ENCODE data around the gene TNFRSF9.
A peak's percentile ranks its signal among the peaks of the same experiment; 100 is the strongest.
"Not testable (repeated sequence)": the region's sequence is repeated elsewhere in the genome, so short reads cannot be mapped to it uniquely, and the experiment has no call there.

The TNFRSF9 gene

DNA sequence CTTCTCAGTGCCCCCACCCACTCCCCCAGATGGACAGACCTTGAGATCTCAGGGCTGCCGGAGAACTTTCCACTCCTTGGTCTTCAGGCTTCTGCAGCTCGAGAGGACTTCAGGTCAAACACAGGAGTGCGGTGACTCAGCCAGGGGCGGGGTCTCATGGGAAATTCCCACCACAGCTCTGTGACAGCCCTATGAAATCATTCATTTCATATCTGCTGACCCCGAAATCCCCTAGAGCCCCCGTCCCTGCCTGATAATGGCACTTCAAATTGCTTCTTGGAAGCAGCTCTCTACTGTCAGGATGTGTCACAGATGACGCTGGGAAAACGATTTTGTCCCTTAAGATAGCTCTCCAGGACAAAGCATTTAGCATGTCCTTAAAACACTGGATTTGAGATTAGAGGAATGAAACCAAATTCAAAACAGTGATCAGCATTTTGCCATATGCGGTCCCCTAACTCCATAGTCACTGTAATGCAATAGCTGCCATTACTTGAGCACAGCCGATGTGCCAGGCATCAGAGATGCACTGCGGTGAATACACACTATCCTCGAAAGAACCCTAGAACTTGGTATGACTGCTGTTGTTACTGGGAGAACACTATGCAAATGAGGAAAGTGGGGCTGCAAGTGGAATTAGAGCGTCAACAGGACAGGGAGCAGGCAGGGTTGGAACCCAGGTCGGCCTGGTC lies at the start of gene TNFRSF9:
Gene TNFRSF9, minus strand, starts transcription at position 95 of the 692 bp plus-strand sequence. CDS start 845 bp downstream, outside the sequence.
- intact Hi-C loops (cut with DNase I): no loop called here
- DNase-seq: no peak

DNA sequence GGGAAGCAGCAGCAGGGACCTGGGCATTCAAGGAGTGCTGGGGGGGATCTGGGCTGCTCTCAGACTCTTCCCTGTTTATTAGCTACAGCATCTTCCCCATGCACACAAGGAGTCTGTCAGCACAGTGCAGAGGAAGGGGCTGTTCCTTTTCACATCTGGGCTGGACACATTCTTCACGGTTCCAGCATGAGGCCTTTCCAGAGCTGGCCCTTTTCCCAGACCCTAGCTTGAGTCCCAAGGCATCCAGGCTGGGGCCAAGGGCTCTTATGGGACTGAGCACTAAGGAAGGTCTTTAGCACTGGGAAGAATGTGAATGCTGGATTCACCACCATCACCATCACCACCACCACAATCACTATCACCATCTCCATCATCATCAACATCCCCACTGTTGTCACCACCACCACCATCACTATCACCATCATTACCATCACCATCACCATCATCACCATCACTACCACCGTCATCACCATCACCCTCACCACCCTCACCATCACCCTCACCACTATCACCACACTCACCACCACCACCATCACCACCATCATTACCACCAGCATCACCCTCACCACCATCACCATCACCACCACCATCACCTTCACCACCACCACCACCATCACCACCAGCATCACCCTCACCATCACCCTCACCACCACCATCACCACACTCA lies 49.3 kb upstream of the TNFRSF9 start:
- DNase-seq: no peak
- intact Hi-C loops (cut with DNase I): no loop called here

DNA sequence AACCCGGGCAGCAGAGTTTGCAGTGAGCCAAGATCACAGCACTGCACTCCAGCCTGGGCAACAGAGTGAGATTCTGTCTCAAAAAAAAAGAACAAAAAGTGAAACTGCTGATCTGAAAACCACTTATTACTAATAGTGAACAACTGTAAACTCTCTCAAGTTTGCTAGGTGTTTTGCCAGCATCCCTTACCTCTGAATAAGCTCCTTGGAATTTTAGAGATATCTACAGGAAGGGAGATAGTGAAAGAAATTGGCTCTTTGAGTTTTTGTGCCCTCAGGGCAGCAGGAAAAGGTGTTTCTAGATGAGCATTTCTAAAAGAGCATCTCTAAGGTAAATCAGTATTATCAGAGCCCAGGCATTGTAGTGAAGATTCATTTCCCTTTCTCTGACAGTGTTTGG lies 47.9 kb upstream of the TNFRSF9 start:
- intact Hi-C loops (cut with DNase I): no loop called here
- no peak for DNase-seq

DNA sequence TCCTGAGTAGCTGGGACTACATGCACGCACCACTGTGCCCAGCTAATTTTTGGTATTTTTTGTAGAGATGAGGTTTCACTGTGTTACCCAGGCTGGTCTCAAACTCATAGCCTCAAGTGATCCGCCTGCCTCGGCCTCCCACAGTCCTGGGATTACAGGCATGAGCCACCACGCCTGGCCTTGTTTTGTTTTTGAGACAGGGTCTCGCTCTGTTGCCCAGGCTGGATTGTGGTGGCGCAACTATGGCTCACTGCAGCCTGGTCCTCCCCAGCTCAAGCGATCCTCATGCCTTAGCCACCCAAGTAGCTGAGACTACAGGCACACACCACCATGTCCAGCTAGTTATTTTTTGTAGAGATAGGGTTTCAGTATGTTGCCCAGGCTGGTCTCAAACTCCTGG lies 46.9 kb upstream of the TNFRSF9 start:
- intact Hi-C loops (cut with DNase I): no loop called here

DNA sequence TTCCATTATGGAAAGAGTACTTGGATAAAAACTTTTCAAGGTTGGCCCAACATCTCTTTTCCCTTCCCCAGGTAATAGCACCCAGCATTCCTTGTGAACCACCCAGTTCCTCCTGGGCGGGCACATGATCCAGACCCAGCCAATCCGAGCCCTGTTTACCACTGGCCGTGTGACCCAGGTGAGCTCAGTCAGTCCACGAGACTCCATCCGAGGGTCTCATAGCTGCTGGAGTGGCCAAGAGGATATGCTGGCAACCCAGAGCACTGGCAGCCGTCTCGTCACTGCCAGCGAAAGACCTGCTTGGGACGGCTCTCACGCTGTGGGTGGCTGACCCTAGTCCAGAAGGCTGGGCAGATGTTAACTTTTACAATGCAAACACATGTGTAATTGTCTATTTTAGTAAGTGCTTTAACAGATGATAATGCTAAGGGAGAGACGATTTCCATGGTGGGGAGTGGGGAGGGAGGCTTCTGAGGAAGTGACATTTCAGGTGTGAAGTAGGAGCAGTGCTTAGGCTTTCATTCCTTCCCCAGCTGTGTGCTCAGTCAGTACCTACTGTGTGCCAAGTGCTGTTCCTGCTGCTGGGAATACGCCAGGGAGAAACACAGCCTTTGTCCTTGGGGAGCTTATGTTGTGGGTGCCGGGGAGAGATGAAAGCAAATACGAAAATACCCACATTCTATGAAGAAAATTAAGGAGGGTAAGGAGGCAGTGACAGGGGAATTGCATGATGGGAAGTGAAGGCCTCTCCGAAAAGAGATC lies 45.4 kb upstream of the TNFRSF9 start:
- DNase-seq: no peak
- intact Hi-C loops (cut with DNase I): no loop called here

More for the DNA sequence above, 46.9 kb upstream of the TNFRSF9 start:
- no peak for DNase-seq

DNA sequence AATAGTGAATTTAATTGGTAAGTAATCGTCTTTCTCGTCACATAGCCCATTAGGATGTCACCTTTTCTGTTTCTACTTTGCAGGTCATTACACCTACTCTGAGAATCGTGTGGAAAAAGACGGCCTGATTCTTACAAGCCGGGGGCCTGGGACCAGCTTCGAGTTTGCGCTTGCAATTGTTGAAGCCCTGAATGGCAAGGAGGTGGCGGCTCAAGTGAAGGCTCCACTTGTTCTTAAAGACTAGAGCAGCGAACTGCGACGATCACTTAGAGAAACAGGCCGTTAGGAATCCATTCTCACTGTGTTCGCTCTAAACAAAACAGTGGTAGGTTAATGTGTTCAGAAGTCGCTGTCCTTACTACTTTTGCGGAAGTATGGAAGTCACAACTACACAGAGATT lies 44.2 kb upstream of the TNFRSF9 start:
- no peak for DNase-seq
- intact Hi-C loops (cut with DNase I): no loop called here

DNA sequence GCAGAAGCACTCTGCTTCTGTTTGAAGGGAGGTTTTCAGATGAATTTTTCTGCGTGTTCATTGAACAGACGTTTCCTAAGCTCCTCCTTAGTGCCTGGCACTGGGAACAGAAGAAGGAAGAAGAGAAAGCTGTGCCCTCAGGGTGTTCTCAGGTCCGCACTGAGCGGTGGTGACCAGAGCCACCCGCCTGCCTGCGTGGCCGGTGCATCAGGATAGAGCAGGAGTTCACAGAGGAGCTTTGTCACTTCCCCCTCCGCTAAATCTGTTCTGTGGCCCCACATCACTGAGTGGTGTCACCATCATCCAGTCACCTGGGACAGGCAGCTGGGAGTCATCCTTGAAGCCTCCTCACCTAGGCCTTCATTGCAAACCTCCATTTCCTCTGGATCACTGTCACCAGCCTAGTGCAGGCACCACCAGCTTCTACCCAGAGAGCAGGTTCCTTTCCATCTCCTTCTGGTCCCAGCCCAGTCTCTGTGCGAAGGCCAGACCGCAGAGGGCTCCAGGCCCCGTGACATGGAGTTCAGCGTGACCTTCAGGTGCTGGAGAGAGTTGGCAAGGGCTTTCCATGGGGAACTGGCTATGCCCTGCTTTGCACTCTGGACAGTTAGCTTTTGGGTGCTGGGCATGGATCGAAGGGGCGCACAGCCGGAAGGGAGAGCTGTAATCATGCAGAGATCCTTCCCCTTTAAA lies 42.6 kb upstream of the TNFRSF9 start:
- intact Hi-C loops (cut with DNase I): no loop called here
- DNase-seq: no peak

DNA sequence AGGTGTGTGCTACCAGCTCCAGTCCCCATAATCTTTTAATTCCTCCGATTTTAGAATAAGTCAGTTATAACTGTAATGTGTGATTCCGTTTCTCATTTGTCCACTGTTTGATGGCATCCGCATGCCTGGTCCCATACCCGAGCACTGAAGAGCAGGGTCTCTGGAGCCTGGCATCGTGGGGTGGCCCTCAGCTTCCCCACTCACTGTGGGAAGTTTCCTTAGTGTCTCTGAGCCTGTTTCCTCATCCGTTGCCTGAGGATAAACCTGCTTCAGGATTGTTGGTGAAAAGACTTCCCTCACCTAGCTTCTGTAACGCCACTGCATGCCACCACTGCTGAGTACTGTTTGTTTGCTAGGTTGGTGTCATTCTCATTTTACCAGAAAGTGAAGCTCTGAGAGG lies 40.3 kb upstream of the TNFRSF9 start:
- intact Hi-C loops (cut with DNase I): no loop called here
- DNase-seq: no peak

DNA sequence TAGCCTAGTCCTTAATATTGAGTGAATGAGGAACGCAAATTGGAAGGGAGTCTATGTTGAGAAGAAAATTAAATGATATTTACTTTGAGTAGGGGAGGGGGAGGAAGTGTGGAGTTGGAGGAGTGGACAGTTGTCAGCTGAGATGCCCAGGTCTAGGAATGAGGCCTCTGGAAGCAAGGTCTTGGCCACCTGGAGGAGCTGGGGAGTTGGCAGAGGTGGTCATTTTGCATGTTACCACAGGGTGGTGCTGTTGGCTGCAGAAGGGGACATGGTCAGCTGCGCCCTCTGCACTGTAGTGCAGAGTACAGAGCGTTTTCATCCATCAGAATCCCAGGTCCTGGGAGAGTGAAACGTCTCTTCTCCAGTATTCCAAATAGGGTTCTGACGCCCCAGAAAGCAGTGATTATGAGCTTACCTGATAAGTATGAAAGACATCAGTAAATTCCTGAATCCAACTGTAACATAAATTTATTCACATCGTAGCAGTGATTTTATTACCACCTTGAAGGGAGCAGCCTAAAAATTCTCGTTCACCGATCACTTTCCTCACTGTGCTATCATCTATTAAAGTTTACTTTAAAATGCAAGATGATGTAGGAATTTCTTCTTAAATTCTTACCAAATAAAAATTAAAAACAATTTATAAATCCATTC lies 34.7 kb upstream of the TNFRSF9 start:
- intact Hi-C loops (cut with DNase I): no loop called here
- DNase-seq: peak; percentile 27 to 87 (median 70)

DNA sequence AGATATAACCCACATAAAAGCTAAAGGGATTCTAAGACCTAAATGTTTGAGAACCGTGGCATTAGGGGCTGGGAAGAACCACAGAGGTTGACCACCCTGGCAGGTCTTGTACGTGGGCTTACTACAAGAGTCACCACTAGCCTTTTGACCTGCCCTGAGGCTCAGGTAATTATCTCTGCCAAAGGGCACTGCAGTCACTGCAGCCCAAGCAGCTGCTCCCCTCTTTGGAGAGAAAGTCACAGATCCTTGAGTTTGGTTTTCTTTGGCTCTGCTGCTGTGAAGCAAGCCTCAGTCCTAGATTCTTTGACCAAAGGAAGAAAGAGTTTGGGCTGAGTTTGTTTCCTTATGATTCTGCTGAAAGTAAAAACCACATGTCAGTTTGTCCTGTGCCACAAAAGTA lies 32.4 kb upstream of the TNFRSF9 start:
- DNase-seq: no peak

DNA sequence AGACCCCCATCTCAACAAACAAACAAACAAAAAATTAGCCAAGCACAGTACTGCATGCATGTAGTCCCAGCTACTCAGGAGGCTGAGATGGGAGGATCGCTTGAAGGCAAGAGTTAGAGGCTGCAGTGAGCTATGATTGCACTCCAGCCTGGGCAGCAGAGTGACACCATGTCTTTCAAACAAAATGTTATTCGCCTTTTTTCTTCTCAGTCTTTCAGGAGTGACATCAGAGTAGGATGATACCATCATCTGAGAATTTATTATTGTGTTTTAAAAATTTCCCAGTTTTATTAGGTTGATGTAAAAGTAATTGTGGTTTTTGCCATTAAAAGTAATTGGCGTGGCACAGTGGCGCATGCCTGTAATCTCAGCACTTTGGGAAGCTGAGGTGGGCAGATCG lies 31.6 kb upstream of the TNFRSF9 start:
- intact Hi-C loops (cut with DNase I): no loop called here
- no peak for DNase-seq

More for the DNA sequence above, 32.4 kb upstream of the TNFRSF9 start:
- intact Hi-C loops (cut with DNase I): no loop called here

DNA sequence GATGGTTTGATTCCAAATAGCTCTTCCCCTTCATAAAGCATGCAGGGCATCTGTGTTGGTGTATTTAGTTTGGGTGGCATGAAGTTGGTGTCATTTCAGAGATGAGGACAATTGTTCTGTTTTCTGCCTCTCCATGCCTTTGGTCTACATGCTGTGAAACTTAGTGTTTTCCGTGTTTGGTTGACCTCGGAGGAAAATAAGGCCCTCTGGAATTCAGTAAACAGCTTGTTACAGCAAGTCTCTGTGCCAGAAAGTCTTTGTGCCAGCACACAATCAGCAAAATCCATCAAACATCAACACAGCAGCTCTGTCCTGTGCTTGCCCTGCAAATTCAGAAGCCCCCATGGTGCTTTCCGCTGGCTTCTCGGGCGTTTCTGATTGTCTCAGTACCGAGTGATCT lies 30.4 kb upstream of the TNFRSF9 start:
- no peak for DNase-seq
- intact Hi-C loops (cut with DNase I): no loop called here

DNA sequence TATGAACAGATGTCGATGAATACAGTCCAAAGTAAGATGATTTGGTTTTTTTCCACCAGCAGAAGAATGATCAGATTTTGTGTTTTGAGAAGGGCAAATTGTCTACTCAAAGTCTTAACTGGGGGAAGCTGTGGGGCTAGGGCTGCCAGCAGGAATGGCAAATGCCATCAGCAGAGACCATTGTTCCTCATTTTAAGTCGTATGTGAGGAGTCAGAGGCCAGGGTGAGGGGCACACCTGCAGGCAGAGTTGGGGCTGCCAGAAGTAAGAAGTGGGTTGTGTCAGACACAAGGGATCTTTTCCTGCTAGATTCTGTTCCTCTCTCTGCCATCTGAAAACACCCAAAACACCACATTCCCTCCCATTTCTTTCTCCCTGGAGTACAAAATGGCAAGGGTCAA lies 29.6 kb upstream of the TNFRSF9 start:
- intact Hi-C loops (cut with DNase I): no loop called here
- no peak for DNase-seq

DNA sequence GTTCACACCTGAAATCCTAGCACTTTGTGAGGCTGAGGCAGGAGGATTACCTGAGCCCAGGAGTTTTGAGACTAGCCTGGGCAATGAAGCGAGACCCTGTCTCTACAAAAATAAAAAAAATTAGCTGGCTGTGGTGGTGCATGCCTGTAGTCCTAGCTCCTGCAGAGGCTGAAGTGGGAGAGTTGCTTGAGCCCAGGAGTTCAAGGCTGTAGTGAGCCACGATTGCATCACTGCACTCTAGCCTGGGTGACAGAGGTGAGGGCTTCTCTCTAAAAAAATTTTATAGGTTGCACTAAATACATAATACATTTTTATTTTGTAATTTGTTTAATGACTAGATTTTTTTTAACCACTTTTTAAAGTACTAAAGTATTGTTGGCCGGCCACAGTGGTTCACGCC lies 27.0 kb upstream of the TNFRSF9 start:
- no peak for DNase-seq
- intact Hi-C loops (cut with DNase I): loop anchor here (10.0 kb wide), 1 partner anchor 57 kb away; the partner anchor contains the start of gene ERRFI1

DNA sequence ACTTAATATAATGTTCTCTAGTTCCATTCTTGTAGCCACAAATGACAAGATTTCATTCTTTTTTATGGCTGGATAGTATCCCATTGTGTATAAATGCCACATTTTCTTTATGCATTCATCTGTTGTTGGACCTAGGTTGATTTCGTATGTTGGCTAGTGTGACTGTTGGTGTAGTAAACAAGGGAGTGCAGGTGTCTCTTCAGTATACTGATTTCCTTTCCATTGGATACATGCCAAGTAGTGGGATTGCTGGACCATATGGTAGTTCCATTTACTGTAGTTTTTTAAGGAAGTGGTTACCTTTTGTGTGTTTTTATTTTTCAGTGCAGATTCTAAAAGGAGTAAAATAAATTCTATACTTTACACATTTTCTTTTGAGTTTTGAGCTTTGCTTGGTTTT lies 26.6 kb upstream of the TNFRSF9 start:
- DNase-seq: no peak
- intact Hi-C loops (cut with DNase I): loop anchor here (10.0 kb wide), 1 partner anchor 58 kb away; the partner anchor contains the start of gene ERRFI1

DNA sequence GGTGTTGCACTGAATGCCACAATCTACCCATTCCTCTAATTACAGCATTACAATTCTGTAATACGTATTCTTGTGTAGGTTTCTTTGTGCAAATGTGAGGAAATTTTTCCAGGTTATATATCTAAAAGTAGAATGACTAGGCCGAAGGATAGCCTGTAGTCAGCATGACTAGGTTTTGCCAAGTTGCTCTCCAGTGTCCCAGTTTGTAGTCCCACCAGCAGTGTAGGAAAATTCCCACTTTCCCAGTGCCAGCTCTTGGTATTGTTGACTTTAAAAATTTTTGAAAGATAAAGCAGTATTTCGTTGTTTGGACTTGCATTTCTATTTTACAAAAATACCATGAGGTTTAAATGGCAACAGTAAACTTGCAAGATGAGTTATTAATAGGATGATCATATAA lies 23.8 kb upstream of the TNFRSF9 start:
- DNase-seq: no peak
- intact Hi-C loops (cut with DNase I): loop anchor here (10.0 kb wide), 1 partner anchor 60 kb away; the partner anchor contains the start of gene ERRFI1

DNA sequence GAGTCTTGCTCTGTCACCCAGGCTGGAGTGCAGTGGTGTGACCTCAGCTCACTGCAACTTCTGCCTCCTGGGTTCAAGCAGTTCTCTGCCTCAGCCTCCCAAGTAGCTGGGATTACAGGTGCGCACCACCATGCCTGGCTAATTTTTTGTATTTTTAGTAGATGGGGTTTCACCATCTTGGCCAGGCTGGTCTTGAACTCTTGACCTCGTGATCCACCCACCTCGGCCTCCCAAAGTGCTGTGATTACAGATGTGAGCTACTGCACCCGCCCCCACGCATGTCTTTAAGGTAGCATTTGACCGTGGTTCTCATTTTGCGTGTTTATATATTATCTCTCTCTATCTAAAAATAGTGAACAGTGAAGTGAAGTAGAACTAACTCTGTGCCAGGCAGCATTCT lies 23.2 kb upstream of the TNFRSF9 start:
- not testable (repeated sequence) for DNase-seq
- intact Hi-C loops (cut with DNase I): loop anchor here (10.0 kb wide), 1 partner anchor 61 kb away; the partner anchor contains the start of gene ERRFI1

DNA sequence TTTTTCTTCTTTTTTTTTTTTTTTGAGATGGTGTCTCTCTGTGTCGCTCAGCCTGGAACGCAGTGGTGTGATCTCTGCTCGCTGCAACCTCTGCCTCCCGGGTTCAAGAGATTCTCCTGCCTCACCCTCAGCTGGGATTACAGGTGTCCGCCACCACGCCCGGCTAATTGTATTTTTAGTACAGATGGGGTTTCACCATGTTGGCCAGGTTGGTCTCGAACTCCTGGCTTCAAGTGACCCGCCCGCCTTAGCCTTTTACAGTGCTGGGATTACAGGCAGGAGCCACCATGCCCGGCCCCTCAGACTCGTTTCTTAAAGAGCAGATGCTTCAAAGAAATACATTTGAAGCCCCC lies 22.7 kb upstream of the TNFRSF9 start:
- intact Hi-C loops (cut with DNase I): loop anchor here (10.0 kb wide), 1 partner anchor 61 kb away; the partner anchor contains the start of gene ERRFI1
- not testable (repeated sequence) for DNase-seq
